HEK293 (cell line): ENCODE data around the gene TDG.

Source experiments
- AEBP2 ChIP-seq: fragments of 450-650 bp; formaldehyde crosslinking; IDR thresholded peaks from 2 replicates; pipeline ENCODE4 v1.5.1; 2016; ENCODE audit warnings: missing biosample characterization, missing genetic modification characterization, borderline replicate concordance
- BCL11A ChIP-seq: fragments of 450-650 bp; formaldehyde crosslinking; IDR thresholded peaks from 2 replicates; pipeline ENCODE4 v1.5.1; 2016; ENCODE audit warnings: low read depth, missing biosample characterization, missing genetic modification characterization
- OSR2 ChIP-seq: fragments of 450-650 bp; formaldehyde crosslinking; IDR thresholded peaks from 2 replicates; pipeline ENCODE4 v1.5.1; 2016; ENCODE audit warnings: missing biosample characterization, missing genetic modification characterization
- PATZ1 ChIP-seq: fragments of 450-650 bp; formaldehyde crosslinking; IDR thresholded peaks from 2 replicates; pipeline ENCODE4 v1.5.1; 2016; ENCODE audit warnings: missing biosample characterization, missing genetic modification characterization
- YY2 ChIP-seq: fragments of 450-650 bp; formaldehyde crosslinking; IDR thresholded peaks from 2 replicates; pipeline ENCODE4 v1.5.1; 2016; ENCODE audit warnings: missing biosample characterization, missing genetic modification characterization
- ZFP41 ChIP-seq: fragments of 450-650 bp; formaldehyde crosslinking; IDR thresholded peaks from 2 replicates; pipeline ENCODE4 v1.5.1; 2016; ENCODE audit warnings: missing biosample characterization, missing genetic modification characterization, borderline replicate concordance
- ZNF121 ChIP-seq: fragments of 450-650 bp; formaldehyde crosslinking; IDR thresholded peaks from 2 replicates; pipeline ENCODE4 v1.5.1; 2016; ENCODE audit warnings: missing biosample characterization, missing genetic modification characterization
- ZNF138 ChIP-seq: fragments of 450-650 bp; formaldehyde crosslinking; IDR thresholded peaks from 2 replicates; pipeline ENCODE4 v1.5.1; 2016; ENCODE audit warnings: missing biosample characterization, missing genetic modification characterization, borderline replicate concordance
- ZNF19 ChIP-seq: fragments of 450-650 bp; formaldehyde crosslinking; IDR thresholded peaks from 2 replicates; pipeline ENCODE4; 2016; ENCODE audit warnings: missing biosample characterization, missing genetic modification characterization, low read depth
- ZNF211 ChIP-seq: fragments of 450-650 bp; formaldehyde crosslinking; IDR thresholded peaks from 2 replicates; pipeline ENCODE4 v1.5.1; 2016; ENCODE audit warnings: low read depth, missing biosample characterization, missing genetic modification characterization
- ZNF221 ChIP-seq: fragments of 450-650 bp; formaldehyde crosslinking; IDR thresholded peaks from 2 replicates; pipeline ENCODE4 v1.5.1; 2017; ENCODE audit warnings: missing biosample characterization, missing genetic modification characterization, borderline replicate concordance
- ZNF223 ChIP-seq: fragments of 450-650 bp; formaldehyde crosslinking; IDR thresholded peaks from 2 replicates; pipeline ENCODE4 v1.5.1; 2016; ENCODE audit warnings: missing biosample characterization, missing genetic modification characterization
- ZNF341 ChIP-seq: fragments of 450-650 bp; formaldehyde crosslinking; IDR thresholded peaks from 2 replicates; pipeline ENCODE4; 2016; ENCODE audit warnings: low read depth, missing biosample characterization, missing genetic modification characterization
- ZNF362 ChIP-seq: fragments of 450-650 bp; formaldehyde crosslinking; IDR thresholded peaks from 2 replicates; pipeline ENCODE4 v1.5.1; 2016; ENCODE audit warnings: missing biosample characterization, missing genetic modification characterization
- ZNF37A ChIP-seq: fragments of 450-650 bp; IDR thresholded peaks from 2 replicates; pipeline ENCODE4 v1.5.1; 2018; ENCODE audit warnings: missing biosample characterization, missing genetic modification characterization
- ZNF423 ChIP-seq: fragments of 450-650 bp; formaldehyde crosslinking; IDR thresholded peaks from 2 replicates; pipeline ENCODE4 v1.5.1; 2016; ENCODE audit warnings: missing biosample characterization, missing genetic modification characterization
- ZNF473 ChIP-seq: fragments of 450-650 bp; formaldehyde crosslinking; IDR thresholded peaks from 2 replicates; pipeline ENCODE4 v1.5.1; 2017; ENCODE audit warnings: missing biosample characterization, missing genetic modification characterization
- ZNF530 ChIP-seq: fragments of 450-650 bp; formaldehyde crosslinking; IDR thresholded peaks from 2 replicates; pipeline ENCODE4 v1.5.1; 2016; ENCODE audit warnings: low read depth, missing biosample characterization, missing genetic modification characterization
- ZNF544 ChIP-seq: fragments of 450-650 bp; formaldehyde crosslinking; IDR thresholded peaks from 2 replicates; pipeline ENCODE4 v1.5.0; 2017; ENCODE audit warnings: missing biosample characterization, missing genetic modification characterization
- ZNF560 ChIP-seq: fragments of 450-650 bp; formaldehyde crosslinking; IDR thresholded peaks from 2 replicates; pipeline ENCODE4 v1.5.1; 2017; ENCODE audit warnings: missing biosample characterization, missing genetic modification characterization, borderline replicate concordance
- ZNF561 ChIP-seq: fragments of 450-650 bp; IDR thresholded peaks from 2 replicates; pipeline ENCODE4 v1.5.1; 2018; ENCODE audit warnings: missing biosample characterization, missing genetic modification characterization, borderline replicate concordance
- ZNF623 ChIP-seq: fragments of 450-650 bp; formaldehyde crosslinking; IDR thresholded peaks from 2 replicates; pipeline ENCODE4 v1.5.1; 2016; ENCODE audit warnings: missing biosample characterization, missing genetic modification characterization
- ZNF654 ChIP-seq: fragments of 450-650 bp; formaldehyde crosslinking; IDR thresholded peaks from 2 replicates; pipeline ENCODE4 v1.5.1; 2016; ENCODE audit warnings: low read depth, missing biosample characterization, missing genetic modification characterization
- ZNF660 ChIP-seq: fragments of 450-650 bp; IDR thresholded peaks from 2 replicates; pipeline ENCODE4 v1.5.1; 2018; ENCODE audit warnings: missing biosample characterization, mild to moderate bottlenecking, missing genetic modification characterization
- ZNF670 ChIP-seq: fragments of 450-650 bp; formaldehyde crosslinking; IDR thresholded peaks from 2 replicates; pipeline ENCODE4 v1.5.1; 2016; ENCODE audit warnings: missing biosample characterization, missing genetic modification characterization, low read depth
- ZNF707 ChIP-seq: fragments of 450-650 bp; formaldehyde crosslinking; IDR thresholded peaks from 2 replicates; pipeline ENCODE4 v1.5.1; 2016; ENCODE audit warnings: missing biosample characterization, missing genetic modification characterization
- ZNF768 ChIP-seq: fragments of 450-650 bp; formaldehyde crosslinking; IDR thresholded peaks from 2 replicates; pipeline ENCODE4 v1.5.1; 2018; ENCODE audit warnings: missing biosample characterization, mild to moderate bottlenecking, missing genetic modification characterization
- ZNF785 ChIP-seq: fragments of 450-650 bp; formaldehyde crosslinking; IDR thresholded peaks from 2 replicates; pipeline ENCODE4 v1.5.1; 2016; ENCODE audit warnings: missing biosample characterization, missing genetic modification characterization
- TF ChIP-seq, protein P1 (sequence below): fragments of 450-650 bp; formaldehyde crosslinking; IDR thresholded peaks from 2 replicates; pipeline ENCODE4 v1.5.1; 2016; ENCODE audit warnings: missing biosample characterization, missing genetic modification characterization
- TF ChIP-seq, protein P2 (sequence below): fragments of 450-650 bp; formaldehyde crosslinking; IDR thresholded peaks from 2 replicates; pipeline ENCODE4 v1.5.1; 2016; ENCODE audit warnings: missing biosample characterization, missing genetic modification characterization
- TF ChIP-seq, protein P3 (sequence below): sonication (generic); formaldehyde crosslinking; IDR thresholded peaks from 2 replicates; pipeline ENCODE4 v1.8.1; 2022; ENCODE audit warnings: mild to moderate bottlenecking, moderate library complexity, missing genetic modification reagents

The TDG gene

DNA sequence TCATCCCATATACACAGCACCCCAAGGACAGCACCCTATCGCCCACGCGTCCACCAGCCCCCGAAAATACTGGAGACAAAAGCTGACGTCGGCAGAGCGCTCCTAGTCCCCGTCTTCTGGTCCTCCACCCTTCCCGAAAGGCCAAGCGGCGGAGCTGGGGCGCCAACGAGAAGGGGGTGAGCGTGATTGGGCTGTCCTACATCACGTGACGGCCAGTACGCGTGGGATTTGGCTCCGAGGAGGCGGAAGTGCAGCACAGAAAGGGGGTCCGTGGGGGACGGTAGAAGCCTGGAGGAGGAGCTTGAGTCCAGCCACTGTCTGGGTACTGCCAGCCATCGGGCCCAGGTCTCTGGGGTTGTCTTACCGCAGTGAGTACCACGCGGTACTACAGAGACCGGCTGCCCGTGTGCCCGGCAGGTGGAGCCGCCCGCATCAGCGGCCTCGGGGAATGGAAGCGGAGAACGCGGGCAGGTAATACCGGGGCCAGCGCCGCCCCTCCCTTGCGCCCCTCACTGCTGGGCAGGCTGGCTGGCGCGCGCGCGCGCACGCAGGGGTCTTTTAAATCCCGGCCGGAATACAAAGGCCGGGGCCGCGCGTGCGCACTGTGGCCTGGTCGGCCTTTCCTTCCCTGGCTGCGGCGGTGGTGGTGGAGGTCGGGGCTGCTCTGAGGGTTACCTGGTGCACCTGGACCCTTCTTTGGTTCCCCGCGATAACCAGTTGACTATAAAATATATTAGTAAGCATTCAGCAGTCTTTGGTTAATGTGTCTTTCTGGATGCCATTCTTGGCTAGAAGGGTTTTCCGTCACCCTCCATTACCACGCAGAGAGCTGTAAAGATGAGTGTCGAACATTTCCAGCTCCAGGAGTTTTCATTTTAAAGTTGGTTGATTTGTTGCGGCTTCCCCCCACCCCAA lies at the start of gene TDG (continued):
- TF ChIP-seq, protein P1, sequence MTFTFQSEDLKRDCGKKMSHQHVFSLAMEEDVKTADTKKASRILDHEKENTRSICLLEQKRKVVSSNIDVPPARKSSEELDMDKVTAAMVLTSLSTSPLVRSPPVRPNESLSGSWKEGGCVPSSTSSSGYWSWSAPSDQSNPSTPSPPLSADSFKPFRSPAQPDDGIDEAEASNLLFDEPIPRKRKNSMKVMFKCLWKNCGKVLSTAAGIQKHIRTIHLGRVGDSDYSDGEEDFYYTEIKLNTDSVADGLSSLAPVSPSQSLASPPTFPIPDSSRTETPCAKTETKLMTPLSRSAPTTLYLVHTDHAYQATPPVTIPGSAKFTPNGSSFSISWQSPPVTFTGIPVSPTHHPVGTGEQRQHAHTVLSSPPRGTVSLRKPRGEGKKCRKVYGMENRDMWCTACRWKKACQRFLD (tag by site-specific recombination): peak; percentile 58; the same call in 1 of the 2 replicates
- peak; percentile 56; the same call in 1 of the 2 replicates for TF ChIP-seq YY2 (tag by site-specific recombination)
- 0 out of 2 replicates have a peak, but pooled peaks have one; percentile 32 for TF ChIP-seq ZNF785 (tag by site-specific recombination)
- TF ChIP-seq ZNF544 (tag by site-specific recombination): no peak
- TF ChIP-seq ZNF221 (tag by site-specific recombination): no peak
- peak; percentile 86 for TF ChIP-seq ZNF561 (tag by site-specific recombination)
- no peak for TF ChIP-seq ZNF707 (tag by site-specific recombination)
- TF ChIP-seq ZNF423 (tag by site-specific recombination): no peak
- 0 out of 2 replicates have a peak, but pooled peaks have one; percentile 31 for TF ChIP-seq BCL11A (tag by site-specific recombination)
- no peak for TF ChIP-seq ZNF223 (tag by site-specific recombination)
- no peak for TF ChIP-seq ZFP41 (tag by site-specific recombination)
- TF ChIP-seq ZNF473: no peak
- TF ChIP-seq ZNF660: peak; percentile 77
- TF ChIP-seq, protein P2, sequence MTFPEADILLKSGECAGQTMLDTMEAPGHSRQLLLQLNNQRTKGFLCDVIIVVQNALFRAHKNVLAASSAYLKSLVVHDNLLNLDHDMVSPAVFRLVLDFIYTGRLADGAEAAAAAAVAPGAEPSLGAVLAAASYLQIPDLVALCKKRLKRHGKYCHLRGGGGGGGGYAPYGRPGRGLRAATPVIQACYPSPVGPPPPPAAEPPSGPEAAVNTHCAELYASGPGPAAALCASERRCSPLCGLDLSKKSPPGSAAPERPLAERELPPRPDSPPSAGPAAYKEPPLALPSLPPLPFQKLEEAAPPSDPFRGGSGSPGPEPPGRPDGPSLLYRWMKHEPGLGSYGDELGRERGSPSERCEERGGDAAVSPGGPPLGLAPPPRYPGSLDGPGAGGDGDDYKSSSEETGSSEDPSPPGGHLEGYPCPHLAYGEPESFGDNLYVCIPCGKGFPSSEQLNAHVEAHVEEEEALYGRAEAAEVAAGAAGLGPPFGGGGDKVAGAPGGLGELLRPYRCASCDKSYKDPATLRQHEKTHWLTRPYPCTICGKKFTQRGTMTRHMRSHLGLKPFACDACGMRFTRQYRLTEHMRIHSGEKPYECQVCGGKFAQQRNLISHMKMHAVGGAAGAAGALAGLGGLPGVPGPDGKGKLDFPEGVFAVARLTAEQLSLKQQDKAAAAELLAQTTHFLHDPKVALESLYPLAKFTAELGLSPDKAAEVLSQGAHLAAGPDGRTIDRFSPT (tag by site-specific recombination): peak; percentile 99
- TF ChIP-seq AEBP2: no peak
- peak; percentile 46; the same call in 1 of the 2 replicates for TF ChIP-seq OSR2
- peak; percentile 99 for TF ChIP-seq PATZ1 (tag by site-specific recombination)
- TF ChIP-seq ZNF138 (tag by site-specific recombination): no peak
- no peak for TF ChIP-seq ZNF19 (tag by site-specific recombination)
- TF ChIP-seq ZNF121 (tag by site-specific recombination): no peak
- no peak for TF ChIP-seq ZNF560 (tag by site-specific recombination)
- TF ChIP-seq, protein P3, sequence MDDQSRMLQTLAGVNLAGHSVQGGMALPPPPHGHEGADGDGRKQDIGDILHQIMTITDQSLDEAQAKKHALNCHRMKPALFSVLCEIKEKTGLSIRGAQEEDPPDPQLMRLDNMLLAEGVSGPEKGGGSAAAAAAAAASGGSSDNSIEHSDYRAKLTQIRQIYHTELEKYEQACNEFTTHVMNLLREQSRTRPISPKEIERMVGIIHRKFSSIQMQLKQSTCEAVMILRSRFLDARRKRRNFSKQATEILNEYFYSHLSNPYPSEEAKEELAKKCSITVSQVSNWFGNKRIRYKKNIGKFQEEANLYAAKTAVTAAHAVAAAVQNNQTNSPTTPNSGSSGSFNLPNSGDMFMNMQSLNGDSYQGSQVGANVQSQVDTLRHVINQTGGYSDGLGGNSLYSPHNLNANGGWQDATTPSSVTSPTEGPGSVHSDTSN (CRISPR knock-in tag): peak; percentile 56; the same call in 1 of the 2 replicates
- TF ChIP-seq ZNF362 (tag by site-specific recombination): 0 out of 2 replicates have a peak, but pooled peaks have one; percentile 19
- no peak for TF ChIP-seq ZNF768 (tag by site-specific recombination)
- TF ChIP-seq ZNF530 (tag by site-specific recombination): no peak
- TF ChIP-seq ZNF211: no peak
- no peak for TF ChIP-seq ZNF654 (tag by site-specific recombination)
- TF ChIP-seq ZNF341 (tag by site-specific recombination): no peak
- TF ChIP-seq ZNF37A: no peak
- no peak for TF ChIP-seq ZNF623 (tag by site-specific recombination)
- no peak for TF ChIP-seq ZNF670 (tag by site-specific recombination)
